Naive thymus-derived CD4-positive, alpha-beta T cell (primary cell): Measurements from ENCODE around the gene ZNF576. TPM values are rescaled to one million over a fixed set of nuclear protein-coding genes. Genes with fewer than 3 reads are reported as not detected.
"Not testable (repeated sequence)": the region's sequence is repeated elsewhere in the genome, so short reads cannot be mapped to it uniquely, and the experiment has no call there.

Experiments used
- ATAC-seq: fragments of 150-1000 bp; cut with Tn5 transposase; 2 replicates; pipeline ENCODE4 v1.10.0; 2021; ENCODE audit warnings: mild to moderate bottlenecking, moderate library complexity
- CTCF ChIA-PET: fragments of 350-600 bp; sonication (Branson Sonifier 250); formaldehyde crosslinking; loops from one replicate; lab custom pipeline; 2021; ENCODE audit warnings: antibody characterized with exemption; lab: Charles Lee
- POLR2A ChIA-PET: fragments of 350-600 bp; sonication (Branson Sonifier 250); formaldehyde crosslinking; loops from one replicate; lab custom pipeline; 2021; ENCODE audit warnings: antibody characterized with exemption, inconsistent platforms; lab: Charles Lee
- DNase-seq, 9 donors: peaks; one replicate each; pipeline versions ENCODE4 v3.0.0 to v3.0.0-alpha.2; 2020 to 2022; ENCODE audit warnings: mixed read lengths in 1 of 9
- H3K27ac ChIP-seq: one replicate; pipeline ENCODE4 v1.7.0; 2013; ENCODE audit warnings: mild to moderate bottlenecking, low read depth, low read length, moderate library complexity
- H3K27me3 ChIP-seq, 2 donors: one replicate each; pipeline ENCODE4 v1.7.0; 2013; ENCODE audit warnings: low read length in 2 of 2, mild to moderate bottlenecking in 2 of 2, moderate library complexity in 2 of 2; ENCODE audit not compliant: control insufficient read depth in 2 of 2, insufficient read depth in 2 of 2
- H3K36me3 ChIP-seq, 3 experiments: 1 replicate in 2 of 3; 2 replicates in 1 of 3; pipeline ENCODE4 v1.7.0; 2013; ENCODE audit warnings: low read length in 3 of 3, mild to moderate bottlenecking in 3 of 3, moderate library complexity in 1 of 3; ENCODE audit not compliant: insufficient read depth in 3 of 3, control insufficient read depth in 2 of 3
- H3K4me1 ChIP-seq, 2 donors: one replicate each; pipeline ENCODE4 v1.7.0; 2013; ENCODE audit warnings: low read length in 2 of 2, mild to moderate bottlenecking in 2 of 2, moderate library complexity in 1 of 2; ENCODE audit not compliant: control insufficient read depth in 2 of 2, insufficient read depth in 2 of 2
- H3K4me3 ChIP-seq: 2 replicates; pipeline ENCODE4 v1.7.0; 2013; ENCODE audit warnings: mild to moderate bottlenecking, low read length
- H3K9me3 ChIP-seq, 3 experiments: 1 replicate in 2 of 3; 2 replicates in 1 of 3; pipeline ENCODE4 v1.7.0; 2013; ENCODE audit warnings: low read length in 3 of 3; ENCODE audit not compliant: control insufficient read depth in 2 of 3
- H3K27ac Mint-ChIP-seq, 9 donors: one replicate each; pipeline ENCODE4 v1.8.0; 2020 to 2022; ENCODE audit warnings: mixed read lengths in 9 of 9, mild to moderate bottlenecking in 8 of 9, moderate library complexity in 5 of 9, inconsistent platforms in 2 of 9
- H3K27me3 Mint-ChIP-seq, 5 donors: one replicate each; pipeline ENCODE4 v1.8.0; 2021 to 2022; ENCODE audit warnings: mixed read lengths in 5 of 5, mild to moderate bottlenecking in 1 of 5
- H3K36me3 Mint-ChIP-seq, 5 donors: one replicate each; pipeline ENCODE4 v1.8.0; 2020 to 2022; ENCODE audit warnings: mixed read lengths in 5 of 5, mild to moderate bottlenecking in 3 of 5, inconsistent platforms in 1 of 5
- H3K4me1 Mint-ChIP-seq, 7 donors: one replicate each; pipeline ENCODE4 v1.8.0; 2020 to 2022; ENCODE audit warnings: mixed read lengths in 7 of 7, mild to moderate bottlenecking in 3 of 7, inconsistent platforms in 1 of 7
- H3K4me3 Mint-ChIP-seq, 10 donors: one replicate each; pipeline ENCODE4 v1.8.0; 2020 to 2022; ENCODE audit warnings: mild to moderate bottlenecking in 10 of 10, mixed read lengths in 10 of 10, moderate library complexity in 6 of 10, inconsistent platforms in 2 of 10
- H3K9me3 Mint-ChIP-seq, 11 donors: one replicate each; pipeline ENCODE4 v1.8.0; 2020 to 2022; ENCODE audit warnings: mixed read lengths in 11 of 11, mild to moderate bottlenecking in 4 of 11, inconsistent platforms in 1 of 11, moderate library complexity in 1 of 11
- intact Hi-C, 2 donors: fragments of 100-400 bp; cut with micrococcal nuclease; formaldehyde crosslinking; loops; one replicate each; pipeline ENCODE4 v1.15.1; 2023
- polyA plus RNA-seq, 2 donors: library from polyadenylated mRNA; unstranded; fragments of 300-500 nt; fragmentation: Illumina TruSeq; gene quantifications; one replicate each; pipeline ENCODE4 v1.2.3, GENCODE V29; 2021
- total RNA-seq, 6 experiments: library from RNA in 5 of 6; stranded (reverse) in 5 of 6; gene quantifications; 1 replicate in 5 of 6; 2 replicates in 1 of 6; pipeline ENCODE4 v1.2.3 and lab custom pipeline; 2021 to 2026

Gene ZNF576
- total and polyA plus RNA-seq, 7 experiments from 2014 or later, result 8.6 to 20.6 (median 15.7) TPM

DNA sequence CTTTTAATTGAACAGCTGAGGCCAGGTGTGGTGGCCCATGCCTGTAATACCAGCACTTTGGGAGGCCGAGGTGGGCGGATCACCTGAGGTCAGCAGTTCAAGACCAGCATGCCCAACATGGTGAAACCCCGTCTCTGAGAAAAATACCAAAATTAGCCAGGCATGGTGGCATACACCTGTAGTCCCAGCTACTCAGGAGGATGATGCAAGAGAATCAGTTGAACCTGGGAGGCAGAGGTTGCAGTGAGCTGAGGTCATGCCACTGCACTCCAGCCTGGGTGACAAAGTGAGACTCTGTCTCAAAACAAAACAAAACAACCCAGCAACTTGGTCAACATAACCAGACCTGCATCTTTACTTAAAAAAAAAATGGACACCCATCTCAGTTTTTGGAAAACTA, 9.4 kb upstream of the ZNF576 start:
- POLR2A ChIA-PET, H3K4me1 ChIP-seq, H3K27ac Mint-ChIP-seq, H3K27me3 ChIP-seq, H3K36me3 ChIP-seq, H3K4me3 Mint-ChIP-seq, H3K27me3 Mint-ChIP-seq, H3K4me3 ChIP-seq, intact Hi-C loops, H3K9me3 Mint-ChIP-seq, ATAC-seq, CTCF ChIA-PET, DNase-seq, H3K9me3 ChIP-seq, H3K27ac ChIP-seq: not testable (repeated sequence)
- Mint-ChIP-seq H3K36me3 (peaks cover 0 to 13% (median 8%) of the 10 kb centered on the region in 5 donors), H3K4me1 (peaks cover 6 to 31% (median 16%) of the 10 kb centered on the region in 7 donors)

DNA sequence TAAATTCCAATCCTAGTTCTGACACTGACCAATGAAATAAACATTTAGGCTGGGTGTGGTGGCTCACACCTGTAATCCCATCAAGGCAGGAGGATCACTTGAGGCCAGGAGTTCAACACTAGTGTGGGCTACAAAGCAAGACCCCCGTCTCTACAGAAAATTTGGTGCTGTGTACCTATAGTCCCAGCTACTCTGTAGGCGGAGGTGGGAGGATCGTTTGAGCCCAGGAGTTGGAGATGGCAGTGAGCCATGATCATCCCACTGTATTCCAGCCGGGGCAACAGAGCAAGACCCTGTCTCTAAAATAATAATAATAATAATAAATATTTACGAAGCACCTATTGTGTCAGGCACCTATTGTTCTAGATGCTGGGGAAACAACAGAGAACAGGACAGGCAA, 7.1 kb upstream of the ZNF576 start:
- intact Hi-C loops, result no loop called here
- CTCF ChIA-PET, result interaction anchor here (0.6 to 1.2 kb wide), 3 partner anchors 15 to 507 kb away, joined by 3 to 4 read pairs (median 3); partner anchors contain the start of gene PSG2
- no peaks in the 10 kb centered on the region for H3K9me3 Mint-ChIP-seq
- Histone ChIP-seq H3K9me3 (no peaks in the 10 kb centered on the region), H3K4me3 (no peak overlapping the region), H3K27me3 (no peaks in the 10 kb centered on the region), H3K36me3 (peaks cover 0 to 21% (median 0%) of the 10 kb centered on the region in 3 experiments), H3K27ac (no peak overlapping the region), H3K4me1 (peaks cover 2 to 7% of the 10 kb centered on the region in 2 donors)
- peak overlapping the region in 5 of 9 donors; percentile 23 to 88 (median 76) for H3K27ac Mint-ChIP-seq
- H3K36me3 Mint-ChIP-seq, result peaks cover 0 to 16% (median 12%) of the 10 kb centered on the region in 5 donors
- H3K4me1 Mint-ChIP-seq, result peaks cover 13 to 32% (median 25%) of the 10 kb centered on the region in 7 donors
- H3K4me3 Mint-ChIP-seq, result peak overlapping the region in 1 of 10 donors; percentile 2
- POLR2A ChIA-PET, result interaction anchor here (1.1 to 1.3 kb wide), 2 partner anchors 9 to 150 kb away, joined by 3 read pairs; no protein-coding TSS in a partner anchor
- H3K27me3 Mint-ChIP-seq, result no peaks in the 10 kb centered on the region
- DNase-seq (no peak), ATAC-seq (no peak)

- POLR2A ChIA-PET, result interaction anchor here (0.6 to 1.3 kb wide), 2 partner anchors 10 to 126 kb away, joined by 3 read pairs; no protein-coding TSS in a partner anchor
- intact Hi-C loops, result no loop called here
- H3K36me3 ChIP-seq, result peaks cover 0 to 21% (median 0%) of the 10 kb centered on the region in 3 experiments
- no peak overlapping the region for H3K4me3 ChIP-seq
- no peaks in the 10 kb centered on the region for H3K27me3 Mint-ChIP-seq
- no peaks in the 10 kb centered on the region for H3K9me3 ChIP-seq
- H3K4me1 ChIP-seq, result peaks cover 4 to 7% of the 10 kb centered on the region in 2 donors
- peak overlapping the region in 1 of 10 donors; percentile 2 for H3K4me3 Mint-ChIP-seq
- ATAC-seq (no peak), DNase-seq (no peak)
- H3K4me1 Mint-ChIP-seq, result peaks cover 13 to 28% (median 25%) of the 10 kb centered on the region in 7 donors
- H3K36me3 Mint-ChIP-seq, result peaks cover 0 to 16% (median 12%) of the 10 kb centered on the region in 5 donors
- CTCF ChIA-PET, result no interaction called here
- no peaks in the 10 kb centered on the region for H3K9me3 Mint-ChIP-seq
- H3K27me3 ChIP-seq, result no peaks in the 10 kb centered on the region
- H3K27ac ChIP-seq, result no peak overlapping the region
- H3K27ac Mint-ChIP-seq, result peak overlapping the region in 7 of 9 donors; percentile 23 to 88 (median 76)
Measured at GRCh38 chr19:43589678-43590077, 6.7 kb upstream of the ZNF576 start.

DNA sequence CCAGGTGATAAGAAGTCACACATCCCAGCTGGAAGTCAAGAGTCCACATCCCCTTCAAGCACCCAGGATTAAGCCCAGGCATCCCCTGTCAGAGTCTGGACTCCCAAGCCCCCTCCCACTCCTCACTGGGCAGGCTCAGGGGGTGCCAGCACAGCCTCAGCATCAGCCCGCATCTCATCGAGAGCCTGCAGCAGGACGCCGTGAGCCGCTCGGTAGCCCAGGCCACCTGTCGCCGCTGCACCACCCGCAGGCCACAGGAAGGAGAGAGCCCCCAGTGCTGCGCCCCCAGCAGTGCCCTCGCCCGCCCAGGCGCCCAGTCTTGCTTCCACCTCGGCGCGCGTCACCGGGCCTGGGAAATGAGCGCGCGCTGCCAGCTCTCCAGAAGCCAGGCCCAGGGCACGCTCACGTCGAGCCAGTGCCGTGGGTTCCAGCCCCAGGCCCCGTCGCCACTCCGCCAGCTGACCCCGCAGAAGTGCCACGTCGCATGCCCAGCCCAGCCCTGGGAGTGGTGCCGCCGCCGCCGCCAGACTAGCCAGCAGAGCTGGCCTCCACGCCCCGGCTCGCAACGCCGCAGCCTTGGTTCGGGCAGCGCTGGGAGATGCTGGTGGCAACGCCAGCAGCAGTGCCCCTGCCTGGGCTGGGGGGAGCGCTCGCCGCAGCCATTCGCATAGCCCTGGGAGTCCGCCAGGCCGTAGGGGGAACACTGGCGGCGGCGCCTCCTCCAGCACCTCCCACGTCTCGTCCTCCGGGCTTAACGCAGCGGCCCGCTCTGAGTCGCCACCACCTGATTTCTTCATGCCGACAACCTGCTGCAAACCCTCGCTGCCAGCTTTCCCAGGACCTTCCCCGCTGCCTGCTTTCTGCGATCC, 4.3 kb upstream of the ZNF576 start:
- CTCF ChIA-PET, result interaction anchor here (0.7 kb wide), 1 partner anchor 208 kb away, joined by 3 read pairs; no protein-coding TSS in a partner anchor
- Mint-ChIP-seq H3K27me3 (peaks cover 0 to 4% (median 0%) of the 10 kb centered on the region in 5 donors), H3K9me3 (peaks cover 0 to 5% (median 0%) of the 10 kb centered on the region in 11 donors), H3K36me3 (peaks cover 0 to 13% (median 6%) of the 10 kb centered on the region in 5 donors), H3K4me3 (no peak overlapping the region), H3K4me1 (peaks cover 22 to 44% (median 39%) of the 10 kb centered on the region in 7 donors), H3K27ac (no peak overlapping the region)
- Histone ChIP-seq H3K4me1 (peaks cover 12 to 16% of the 10 kb centered on the region in 2 donors), H3K36me3 (peaks cover 0 to 21% (median 0%) of the 10 kb centered on the region in 3 experiments), H3K27me3 (no peaks in the 10 kb centered on the region), H3K9me3 (no peaks in the 10 kb centered on the region), H3K27ac (no peak overlapping the region), H3K4me3 (no peak overlapping the region)
- POLR2A ChIA-PET, result no interaction called here
- intact Hi-C loops, result no loop called here
- DNase-seq (no peak), ATAC-seq (no peak)

DNA sequence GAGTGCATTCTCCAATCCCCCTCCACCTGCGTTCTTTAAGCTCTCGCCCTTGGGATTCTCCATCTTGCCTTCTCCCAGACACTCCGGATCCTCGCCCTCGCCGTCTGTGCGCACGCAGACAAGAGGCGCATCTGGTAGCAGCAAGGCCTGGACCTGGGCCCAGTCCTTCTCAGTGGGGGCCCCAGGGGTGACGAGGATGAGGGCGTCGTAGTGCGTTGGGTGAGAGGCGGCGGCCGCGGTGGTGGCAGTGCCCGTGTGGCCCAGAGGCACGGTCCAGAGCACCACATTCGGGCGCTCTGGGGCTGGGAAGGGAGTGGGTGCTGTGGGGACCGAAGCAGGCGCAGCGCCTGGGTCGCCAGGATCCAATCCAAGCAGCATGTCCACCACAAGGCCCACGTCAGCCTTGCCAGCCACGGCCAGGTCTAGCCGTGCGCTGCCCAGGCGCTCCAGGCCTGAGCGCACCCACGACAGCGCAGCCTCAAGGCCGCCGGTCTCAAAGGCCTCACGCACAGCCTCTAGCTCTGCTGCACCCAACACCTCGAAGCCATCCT, 3.5 kb upstream of the ZNF576 start:
- ChIA-PET POLR2A (interaction anchor here (0.6 to 2.6 kb wide), 2 partner anchors 37 to 336 kb away, joined by 3 to 22 read pairs; no protein-coding TSS in a partner anchor), CTCF (interaction anchor here (5.5 kb wide), 1 partner anchor 38 kb away, joined by 122 read pairs; no protein-coding TSS in a partner anchor)
- Mint-ChIP-seq H3K27me3 (peaks cover 0 to 4% (median 0%) of the 10 kb centered on the region in 5 donors), H3K4me3 (peak overlapping the region in 4 of 10 donors; percentile 16 to 97 (median 54)), H3K36me3 (peaks cover 0 to 15% (median 6%) of the 10 kb centered on the region in 5 donors), H3K27ac (peak overlapping the region in 4 of 9 donors; percentile 61 to 88 (median 77)), H3K4me1 (peaks cover 30 to 52% (median 47%) of the 10 kb centered on the region in 7 donors), H3K9me3 (peaks cover 0 to 5% (median 0%) of the 10 kb centered on the region in 11 donors)
- H3K27ac ChIP-seq, result no peak overlapping the region
- ATAC-seq (no peak), DNase-seq (no peak)
- intact Hi-C loops, result no loop called here
- H3K27me3 ChIP-seq, result no peaks in the 10 kb centered on the region
- peaks cover 0 to 21% (median 0%) of the 10 kb centered on the region in 3 experiments for H3K36me3 ChIP-seq
- no peak overlapping the region for H3K4me3 ChIP-seq
- H3K4me1 ChIP-seq, result peaks cover 19 to 24% of the 10 kb centered on the region in 2 donors
- no peaks in the 10 kb centered on the region for H3K9me3 ChIP-seq
